HG03159 (cell line): ENCODE measurements around the gene FOXR2.

Source experiments
- ATAC-seq: cut with Tn5 transposase; IDR thresholded peaks from one replicate; pipeline ENCODE4 v1.9.1; 2021; ENCODE audit warnings: mild to moderate bottlenecking, moderate library complexity; ENCODE audit not compliant: unreplicated experiment

Gene FOXR2, protein sequence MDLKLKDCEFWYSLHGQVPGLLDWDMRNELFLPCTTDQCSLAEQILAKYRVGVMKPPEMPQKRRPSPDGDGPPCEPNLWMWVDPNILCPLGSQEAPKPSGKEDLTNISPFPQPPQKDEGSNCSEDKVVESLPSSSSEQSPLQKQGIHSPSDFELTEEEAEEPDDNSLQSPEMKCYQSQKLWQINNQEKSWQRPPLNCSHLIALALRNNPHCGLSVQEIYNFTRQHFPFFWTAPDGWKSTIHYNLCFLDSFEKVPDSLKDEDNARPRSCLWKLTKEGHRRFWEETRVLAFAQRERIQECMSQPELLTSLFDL

DNA sequence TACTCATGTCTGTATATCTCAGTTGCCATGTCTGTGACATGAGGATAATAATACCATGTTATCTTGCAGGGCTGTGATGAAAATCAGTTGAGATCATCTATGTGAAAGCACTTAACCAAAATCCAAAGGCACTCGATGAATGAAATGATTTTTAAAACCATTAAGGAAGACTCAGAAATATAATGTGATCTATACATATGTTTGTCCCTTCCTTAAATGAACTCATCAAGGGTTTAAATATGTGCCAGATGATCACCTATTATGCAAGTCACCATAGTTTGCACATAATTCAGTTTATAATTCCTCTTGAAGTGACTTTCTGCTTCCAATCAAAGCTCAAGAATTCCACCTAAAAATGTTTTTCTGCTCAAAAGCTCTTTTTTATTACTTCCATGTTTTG is at the start of gene FOXR2:
Gene FOXR2 (plus strand): TSS at position 301 of the 400 bp plus-strand sequence. CDS start 312 bp downstream, outside the sequence.
- ATAC-seq: no peak

DNA sequence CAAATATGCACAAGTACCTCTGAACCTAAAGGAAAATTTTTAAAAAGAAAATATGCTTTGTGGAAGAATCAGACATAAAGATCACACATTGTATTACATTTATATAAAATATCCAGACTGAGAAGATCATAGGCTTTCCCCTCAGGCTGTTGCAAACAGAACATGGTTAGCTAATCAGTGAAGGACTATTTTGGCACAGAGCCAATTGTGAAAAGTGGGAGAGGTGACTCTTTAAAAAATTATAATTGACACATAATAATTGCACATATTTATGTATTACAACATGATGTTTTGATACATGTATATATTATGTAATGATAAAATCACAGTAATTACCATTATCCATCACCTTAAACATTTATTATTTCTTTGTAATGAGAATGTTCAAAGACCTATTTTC is 44.1 kb upstream of the FOXR2 start:
- no peak for ATAC-seq

DNA sequence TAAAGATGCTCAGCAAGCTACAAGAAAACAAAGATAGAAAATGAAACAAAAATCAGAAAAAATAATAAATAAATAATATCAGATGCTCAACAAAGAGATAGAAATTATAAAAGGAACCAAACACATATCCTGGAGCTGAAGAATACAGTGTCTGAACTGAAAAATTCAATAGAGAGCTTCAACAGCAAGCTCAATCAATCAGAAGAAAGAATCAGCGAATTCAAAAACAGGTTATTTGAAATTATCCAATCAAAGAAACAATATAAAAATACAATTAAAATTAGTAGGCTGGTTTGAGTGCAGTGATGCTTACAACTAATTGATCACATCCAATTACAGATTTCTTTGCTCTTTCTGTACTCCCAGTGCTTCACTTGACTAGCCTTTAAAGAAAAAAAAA is 40.8 kb upstream of the FOXR2 start:
- no peak for ATAC-seq

DNA sequence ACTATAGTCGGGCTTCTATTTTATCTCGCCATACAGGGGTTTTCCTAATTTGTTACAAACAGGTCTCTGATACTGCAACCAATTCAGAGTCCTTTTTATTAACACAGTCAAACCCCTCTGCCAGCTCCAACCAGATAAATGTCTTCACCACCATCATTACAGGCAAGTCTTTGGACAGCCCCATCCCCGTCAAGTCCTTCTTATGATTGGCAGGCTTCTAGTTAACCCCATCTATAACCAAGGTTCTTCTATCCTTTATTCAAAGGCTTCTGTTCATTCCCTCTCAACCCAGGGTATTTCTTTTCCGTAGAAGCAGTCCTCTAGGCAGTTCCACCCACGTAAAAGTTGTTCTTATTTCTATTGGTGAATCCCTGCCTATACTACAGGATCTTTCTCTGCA is 29.9 kb upstream of the FOXR2 start:
- ATAC-seq: no peak

DNA sequence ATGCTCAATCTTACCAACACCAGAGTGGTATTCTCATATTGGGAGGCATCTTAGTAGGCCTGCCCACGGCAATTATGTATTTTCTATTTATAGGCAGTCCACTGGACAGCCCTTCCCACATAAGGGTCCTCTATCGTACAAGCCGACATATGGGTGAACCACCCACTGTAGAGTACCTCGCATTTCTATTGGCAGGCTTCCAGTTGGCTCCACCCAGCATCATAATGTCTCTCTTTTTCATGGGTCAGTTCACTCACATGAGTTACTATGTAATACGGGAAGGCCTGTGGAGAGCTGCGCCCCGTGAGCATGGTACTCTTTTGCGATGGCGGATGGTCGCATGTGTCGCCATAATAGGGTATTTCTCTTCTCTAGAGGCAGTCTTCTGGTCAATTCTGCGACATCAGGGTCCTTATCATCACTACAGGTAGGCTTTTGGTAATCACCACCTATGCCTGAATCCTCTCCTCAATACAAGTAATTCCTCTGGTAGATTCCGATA is 29.4 kb upstream of the FOXR2 start:
- ATAC-seq: no peak

DNA sequence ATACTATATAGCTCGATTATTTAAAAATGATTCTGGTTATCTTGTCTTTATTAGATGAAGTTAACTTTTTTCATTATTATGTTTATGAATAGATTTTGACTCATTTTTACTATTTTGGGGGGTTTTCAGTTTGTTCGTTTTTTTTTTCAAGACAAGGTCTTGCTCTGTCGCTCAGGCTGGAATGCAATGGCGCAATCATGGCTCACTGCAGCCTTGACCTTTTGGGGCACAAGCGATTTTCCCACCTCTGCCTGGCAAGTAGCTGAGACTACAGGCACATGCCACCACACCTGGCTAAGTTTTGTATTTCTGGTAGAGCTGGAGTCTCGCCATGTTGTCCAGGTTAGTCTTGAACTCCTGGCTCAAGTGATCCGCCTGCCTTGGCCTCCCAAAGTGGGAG is 24.9 kb upstream of the FOXR2 start:
- ATAC-seq: no peak

DNA sequence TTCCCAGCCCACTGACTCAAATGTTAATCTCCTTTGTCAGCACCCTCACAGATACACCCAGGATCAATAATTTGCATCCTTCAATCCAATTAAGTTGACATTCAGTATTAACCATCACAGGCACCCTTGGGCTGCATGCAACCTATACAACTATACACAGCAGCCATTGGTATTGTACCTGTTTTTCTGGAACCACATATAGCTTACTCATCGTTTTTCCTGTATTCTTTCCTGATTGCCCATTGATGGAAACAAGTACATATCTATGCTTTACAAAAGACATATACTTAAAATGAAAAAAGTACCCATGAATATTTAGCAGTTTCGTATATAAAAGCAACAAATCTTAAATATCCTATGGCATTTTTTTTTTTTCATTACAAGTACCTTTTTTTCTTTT is 3.7 kb upstream of the FOXR2 start:
- ATAC-seq: no peak

DNA sequence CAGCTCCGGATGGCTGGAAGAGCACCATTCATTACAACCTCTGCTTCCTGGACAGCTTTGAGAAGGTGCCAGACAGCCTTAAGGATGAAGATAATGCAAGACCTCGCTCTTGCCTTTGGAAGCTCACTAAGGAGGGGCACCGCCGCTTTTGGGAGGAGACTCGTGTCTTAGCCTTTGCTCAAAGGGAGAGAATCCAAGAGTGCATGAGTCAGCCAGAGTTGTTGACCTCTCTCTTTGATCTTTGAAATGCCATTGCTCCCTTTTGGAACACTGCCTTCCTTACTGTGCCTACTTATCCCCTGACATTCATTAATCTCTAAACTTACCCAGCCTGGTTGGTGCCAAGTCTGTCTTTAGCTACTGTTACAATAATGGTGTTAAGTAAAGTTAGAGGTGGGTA is 1.2 kb downstream of the FOXR2 start:
- no peak for ATAC-seq

DNA sequence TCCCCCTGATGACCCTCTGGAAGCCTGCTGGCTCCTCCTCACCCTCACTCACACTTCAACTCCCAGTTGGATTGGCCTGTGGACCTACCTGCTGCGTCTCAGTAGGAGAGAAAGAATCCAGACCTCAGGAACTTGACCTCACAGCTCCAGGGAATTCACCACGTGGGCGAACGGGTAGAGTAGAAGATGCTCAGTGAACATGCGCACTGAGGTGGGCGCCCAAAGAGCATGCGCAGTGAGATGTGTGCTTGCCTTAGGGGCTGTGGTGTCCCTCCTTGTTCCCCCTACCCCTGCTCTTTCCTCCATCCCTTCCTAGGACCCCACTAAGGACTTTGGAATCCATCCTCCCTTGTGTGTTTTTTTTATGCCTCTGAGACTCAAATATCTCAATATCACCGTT is 12.9 kb downstream of the FOXR2 start:
- ATAC-seq: no peak

DNA sequence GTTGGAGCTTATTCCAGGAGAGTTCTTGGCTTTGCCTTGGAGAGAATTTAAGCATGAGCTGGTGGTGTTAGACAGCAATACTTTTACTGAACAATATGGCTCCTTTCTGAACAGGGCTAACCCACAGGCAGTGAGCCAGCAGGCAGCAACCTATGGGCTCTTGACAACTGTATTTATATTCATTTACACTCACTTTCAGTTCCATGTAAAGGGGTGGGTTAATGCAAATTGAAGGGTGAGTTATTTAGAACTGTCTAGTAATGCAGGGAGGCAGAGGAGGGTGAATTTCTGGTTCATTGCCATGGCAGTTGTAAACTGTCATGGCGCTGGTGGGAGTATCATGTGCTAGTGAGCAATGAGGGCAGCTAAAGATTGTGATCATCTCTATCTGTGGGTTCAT is 15.7 kb downstream of the FOXR2 start:
- peak; percentile 60 for ATAC-seq

DNA sequence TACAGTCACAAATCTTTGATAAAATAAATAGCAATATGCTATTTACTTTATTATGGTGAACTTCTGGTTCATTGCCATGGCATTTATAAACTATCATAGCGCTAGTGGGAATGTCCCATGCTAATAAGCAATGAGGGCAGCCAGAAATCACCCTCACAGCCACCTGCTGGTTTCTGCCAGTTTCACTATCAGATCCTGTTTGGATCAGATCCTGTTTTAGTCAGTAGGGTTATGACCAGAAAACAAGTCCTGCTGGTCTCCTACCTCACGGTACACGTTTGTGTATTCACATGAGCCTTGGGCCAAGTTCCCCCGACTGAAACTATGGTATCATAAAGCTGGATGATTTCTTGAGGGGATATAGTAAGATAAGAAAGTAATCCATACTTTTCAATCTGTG is 17.7 kb downstream of the FOXR2 start:
- peak; percentile 72 for ATAC-seq

DNA sequence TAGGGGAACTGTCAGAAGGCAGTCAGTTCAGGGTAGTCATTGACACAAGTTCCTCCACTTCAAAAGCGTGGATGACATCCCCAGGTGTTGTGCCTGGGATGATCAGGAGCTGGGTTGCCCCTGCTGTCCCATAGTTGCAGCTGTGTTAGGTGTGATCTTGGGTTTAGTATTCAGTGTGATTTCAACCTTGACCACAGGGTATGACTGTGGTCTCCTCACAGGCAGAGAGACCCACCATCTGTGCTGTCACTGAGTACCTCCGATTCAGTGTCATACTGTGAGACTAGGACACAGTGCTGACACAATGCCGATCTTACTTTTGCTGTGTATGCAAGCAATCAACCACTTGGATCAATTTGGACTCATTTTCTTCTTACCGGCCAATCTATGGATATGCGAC is 25.2 kb downstream of the FOXR2 start:
- ATAC-seq: peak; percentile 48

DNA sequence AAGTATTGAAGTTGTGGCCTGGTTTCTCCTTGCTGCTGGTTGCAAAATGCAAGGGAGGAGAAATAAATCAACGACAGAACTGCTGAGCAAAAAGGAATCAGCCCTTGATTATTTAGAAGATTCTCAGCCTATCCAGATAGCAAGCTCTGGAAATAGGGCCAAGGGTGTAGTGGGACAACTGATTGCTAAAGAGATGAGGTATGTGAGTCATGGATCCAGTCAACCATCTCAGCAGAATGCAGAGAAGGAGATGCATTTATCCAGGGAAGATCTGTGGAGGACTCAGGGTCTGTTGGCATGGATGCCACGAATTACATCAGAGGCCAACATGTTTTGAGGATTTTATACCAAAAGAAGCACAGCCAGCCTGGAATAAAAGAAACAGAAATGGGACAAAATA is 36.7 kb downstream of the FOXR2 start:
- no peak for ATAC-seq

DNA sequence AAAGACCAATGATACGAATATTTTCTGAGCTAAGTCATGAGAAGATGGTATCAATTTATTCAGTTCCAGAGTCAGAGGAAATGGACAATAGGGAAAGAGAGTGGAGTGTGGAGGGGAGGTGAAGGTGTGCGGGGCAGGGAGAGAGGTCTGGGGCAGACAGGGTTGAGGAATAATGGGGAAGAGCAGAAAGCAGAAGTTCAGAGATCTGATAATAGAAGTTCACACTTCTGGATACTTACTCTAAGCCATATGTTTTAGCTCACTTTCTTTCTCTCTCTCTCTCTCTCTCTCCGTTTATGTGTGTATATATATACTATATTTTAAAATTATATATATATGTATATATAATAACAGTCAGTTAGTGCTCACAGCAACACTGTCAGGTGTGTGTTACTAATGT is 40.4 kb downstream of the FOXR2 start:
- ATAC-seq: no peak

DNA sequence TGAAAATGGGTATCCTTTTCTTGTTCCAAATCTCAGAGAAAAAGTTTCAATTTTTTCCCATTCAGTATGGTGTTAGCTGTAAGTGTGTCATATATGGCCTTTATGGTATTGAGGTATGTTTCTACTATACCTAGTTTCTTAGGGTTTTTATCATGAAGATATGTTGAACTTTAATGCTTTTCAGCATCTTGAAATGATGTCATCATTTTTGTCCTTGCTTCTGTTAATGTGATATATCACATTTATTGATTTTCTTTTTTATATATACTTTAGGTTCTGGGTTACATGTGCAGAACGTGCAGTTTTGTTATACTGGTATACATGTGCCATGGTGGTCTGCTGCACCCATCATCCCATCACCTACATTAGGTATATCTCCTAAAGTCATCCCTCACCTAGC is 44.9 kb downstream of the FOXR2 start:
- no peak for ATAC-seq
